ENCODE results near the gene WAS. TPM values are rescaled to one million over a fixed set of nuclear protein-coding genes. Genes with fewer than 3 reads are reported as not detected.

Gene WAS
- total RNA-seq, 1 experiment from 2014 or later, result 0.90 TPM

DNA sequence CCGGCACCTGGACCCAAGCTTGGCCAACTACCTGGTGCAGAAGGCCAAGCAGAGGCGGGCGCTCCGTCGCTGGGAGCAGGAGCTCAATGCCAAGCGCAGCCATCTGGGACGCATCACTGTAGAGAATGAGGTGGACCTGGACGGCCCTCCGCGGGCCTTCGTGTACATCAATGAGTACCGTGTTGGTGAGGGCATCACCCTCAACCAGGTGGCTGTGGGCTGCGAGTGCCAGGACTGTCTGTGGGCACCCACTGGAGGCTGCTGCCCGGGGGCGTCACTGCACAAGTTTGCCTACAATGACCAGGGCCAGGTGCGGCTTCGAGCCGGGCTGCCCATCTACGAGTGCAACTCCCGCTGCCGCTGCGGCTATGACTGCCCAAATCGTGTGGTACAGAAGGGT lies 16.6 kb downstream of the WAS start:
- intact Hi-C loops (cut with micrococcal nuclease; ENCODE audit: unreplicated experiment), result no loop called here
- ChIA-PET CTCF (interaction anchor here (0.5 kb wide), 1 partner anchor 652 kb away, joined by 3 read pairs; no protein-coding TSS in a partner anchor), POLR2A (ENCODE audit: low non-redundant PET) (no interaction called here)
- no peak overlapping the region for H3K27ac ChIP-seq (ENCODE audit: low read depth, low read length, poor library complexity, severe bottlenecking)
- DNase-seq (ENCODE audit: low spot score), result no peak
- peaks cover 40% of the 10 kb centered on the region for H3K36me3 ChIP-seq (ENCODE audit: insufficient read depth, low read length, poor library complexity, severe bottlenecking)
- no TSS peak for BruUV-seq (replicated peaks)
- H3K27me3 ChIP-seq (replicated peaks; ENCODE audit: insufficient read depth, low read depth, low read length, poor library complexity), result no peaks in the 10 kb centered on the region
- no peaks in the 10 kb centered on the region for H3K9me3 ChIP-seq (ENCODE audit: low read depth, low read length, poor library complexity, severe bottlenecking)
- H3K4me1 ChIP-seq (ENCODE audit: insufficient read depth, low read length, poor library complexity, severe bottlenecking), result no peaks in the 10 kb centered on the region
- no peak for TF ChIP-seq CTCF (conservative IDR thresholded peaks at IDR 0.05; ENCODE audit: low read depth, low read length)
- no peak overlapping the region for H3K4me3 ChIP-seq (ENCODE audit: low read depth, low read length, poor library complexity, severe bottlenecking)

GRCh38 chrX:48700951-48701653 lies 17.5 kb downstream of the WAS start:
- intact Hi-C loops (cut with micrococcal nuclease; ENCODE audit: unreplicated experiment), result no loop called here
- no TSS peak for BruUV-seq (replicated peaks)
- Histone ChIP-seq H3K4me3 (ENCODE audit: low read depth, low read length, poor library complexity, severe bottlenecking) (no peak overlapping the region), H3K27ac (ENCODE audit: low read depth, low read length, poor library complexity, severe bottlenecking) (no peak overlapping the region), H3K27me3 (replicated peaks; ENCODE audit: insufficient read depth, low read depth, low read length, poor library complexity) (no peaks in the 10 kb centered on the region), H3K9me3 (ENCODE audit: low read depth, low read length, poor library complexity, severe bottlenecking) (no peaks in the 10 kb centered on the region), H3K36me3 (ENCODE audit: insufficient read depth, low read length, poor library complexity, severe bottlenecking) (peaks cover 40% of the 10 kb centered on the region), H3K4me1 (ENCODE audit: insufficient read depth, low read length, poor library complexity, severe bottlenecking) (no peaks in the 10 kb centered on the region)
- DNase-seq (ENCODE audit: low spot score), result no peak
- TF ChIP-seq CTCF (conservative IDR thresholded peaks at IDR 0.05; ENCODE audit: low read depth, low read length), result no peak
- no peak for TF ChIP-seq EZH2 (IDR thresholded peaks at IDR 0.05; ENCODE audit: borderline replicate concordance, low read depth, low read length, poor library complexity, severe bottlenecking)
- ChIA-PET CTCF (no interaction called here), POLR2A (ENCODE audit: low non-redundant PET) (no interaction called here)

DNA sequence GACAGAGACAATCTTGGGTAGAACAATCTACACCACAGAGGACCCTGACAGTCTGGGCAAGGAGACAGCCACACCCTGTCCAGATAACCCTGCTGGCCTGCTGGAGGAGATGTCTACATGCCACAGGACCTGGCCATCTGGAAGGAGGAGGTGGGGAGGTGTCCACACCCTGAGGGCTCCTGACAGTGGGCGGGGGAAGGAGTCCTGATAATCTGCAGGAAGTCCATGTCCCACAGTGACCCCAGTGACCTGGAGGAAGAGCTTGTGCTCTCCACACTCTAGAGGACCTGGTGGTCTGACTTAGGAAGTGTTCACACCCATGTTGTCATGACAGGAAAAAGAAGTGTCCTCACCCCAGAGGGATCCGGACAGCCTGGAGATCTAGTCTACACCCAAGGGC lies 18.4 kb downstream of the WAS start:
- no TSS peak for BruUV-seq (replicated peaks)
- TF ChIP-seq EZH2 (IDR thresholded peaks at IDR 0.05; ENCODE audit: borderline replicate concordance, low read depth, low read length, poor library complexity, severe bottlenecking) (no peak), CTCF (conservative IDR thresholded peaks at IDR 0.05; ENCODE audit: low read depth, low read length) (no peak)
- CTCF ChIA-PET, result no interaction called here
- peaks cover 44% of the 10 kb centered on the region for H3K36me3 ChIP-seq (ENCODE audit: insufficient read depth, low read length, poor library complexity, severe bottlenecking)
- no peaks in the 10 kb centered on the region for H3K27me3 ChIP-seq (replicated peaks; ENCODE audit: insufficient read depth, low read depth, low read length, poor library complexity)
- intact Hi-C loops (cut with micrococcal nuclease; ENCODE audit: unreplicated experiment), result no loop called here
- no peaks in the 10 kb centered on the region for H3K4me1 ChIP-seq (ENCODE audit: insufficient read depth, low read length, poor library complexity, severe bottlenecking)
- H3K4me3 ChIP-seq (ENCODE audit: low read depth, low read length, poor library complexity, severe bottlenecking), result no peak overlapping the region
- POLR2A ChIA-PET (ENCODE audit: low non-redundant PET), result no interaction called here
- DNase-seq (ENCODE audit: low spot score), result no peak
- H3K9me3 ChIP-seq (ENCODE audit: low read depth, low read length, poor library complexity, severe bottlenecking), result no peaks in the 10 kb centered on the region
- no peak overlapping the region for H3K27ac ChIP-seq (ENCODE audit: low read depth, low read length, poor library complexity, severe bottlenecking)
